Measurements from ENCODE around the gene KLK6. TPM values are rescaled to one million over a fixed set of nuclear protein-coding genes. Genes with fewer than 3 reads are reported as not detected.

Gene KLK6
- total RNA-seq, 1 experiment from 2014 or later = not detected

- Histone ChIP-seq H3K4me1 (ENCODE audit: control insufficient read depth, insufficient read depth, low read length) (no peaks in the 10 kb centered on the region), H3K36me3 (ENCODE audit: control insufficient read depth, insufficient read depth, low read length) (no peaks in the 10 kb centered on the region), H3K27me3 (ENCODE audit: control insufficient read depth, insufficient read depth, low read length) (no peaks in the 10 kb centered on the region), H3K4me3 (ENCODE audit: low read depth in 2 of 2, low read length in 2 of 2) (no peak overlapping the region), H3K27ac (ENCODE audit: low read length) (no peak overlapping the region), H3K9me3 (ENCODE audit: control insufficient read depth, insufficient read depth, low read depth, low read length) (no peaks in the 10 kb centered on the region)
- TF ChIP-seq TCF7L2 (IDR thresholded peaks at IDR 0.05; ENCODE audit: low read depth, low read length) (no peak), SIN3A (IDR thresholded peaks at IDR 0.05; ENCODE audit: borderline replicate concordance, insufficient read depth, low read depth, low read length) (no peak), POLR2AphosphoS5 (IDR thresholded peaks at IDR 0.05; ENCODE audit: low read depth, low read length) (no peak), CTCF (IDR thresholded peaks at IDR 0.05) (no peak), REST (IDR thresholded peaks at IDR 0.05; ENCODE audit: insufficient read depth in 1 of 2, low read depth in 2 of 2, low read length in 1 of 2) (no peak)
- in situ Hi-C loops (cut with HindIII; ENCODE audit: low pct_unique_long_range_greater_than_20kb, low sequenced_read_pairs) = no loop called here
- ATAC-seq (no peak), DNase-seq (ENCODE audit: low read depth, low spot score) (no peak)
- ChIA-PET CTCF (no interaction called here), POLR2A (no interaction called here)
- no TSS peak for BruUV-seq (replicated peaks)
- intact Hi-C loops (cut with micrococcal nuclease; ENCODE audit: unreplicated experiment) = no loop called here
Measured at GRCh38 chr19:50998686-50999085, 29.3 kb upstream of the KLK6 start.

- H3K4me1 ChIP-seq (ENCODE audit: control insufficient read depth, insufficient read depth, low read length) = no peaks in the 10 kb centered on the region
- H3K36me3 ChIP-seq (ENCODE audit: control insufficient read depth, insufficient read depth, low read length) = no peaks in the 10 kb centered on the region
- ChIA-PET POLR2A (no interaction called here), CTCF (no interaction called here)
- intact Hi-C loops (cut with micrococcal nuclease; ENCODE audit: unreplicated experiment) (no loop called here), in situ Hi-C loops (cut with HindIII; ENCODE audit: low pct_unique_long_range_greater_than_20kb, low sequenced_read_pairs) (no loop called here)
- no peaks in the 10 kb centered on the region for H3K27me3 ChIP-seq (ENCODE audit: control insufficient read depth, insufficient read depth, low read length)
- no peaks in the 10 kb centered on the region for H3K9me3 ChIP-seq (ENCODE audit: control insufficient read depth, insufficient read depth, low read depth, low read length)
- no peak overlapping the region for H3K27ac ChIP-seq (ENCODE audit: low read length)
- DNase-seq (ENCODE audit: low read depth, low spot score) = no peak
- TF ChIP-seq POLR2AphosphoS5 (IDR thresholded peaks at IDR 0.05; ENCODE audit: low read depth, low read length) = no peak
- TF ChIP-seq REST (IDR thresholded peaks at IDR 0.05; ENCODE audit: insufficient read depth in 1 of 2, low read depth in 2 of 2, low read length in 1 of 2) = no peak
- no peak for TF ChIP-seq TCF7L2 (IDR thresholded peaks at IDR 0.05; ENCODE audit: low read depth, low read length)
- TF ChIP-seq SIN3A (IDR thresholded peaks at IDR 0.05; ENCODE audit: borderline replicate concordance, insufficient read depth, low read depth, low read length) = no peak
- no peak for TF ChIP-seq CTCF (IDR thresholded peaks at IDR 0.05)
- BruUV-seq (replicated peaks) = no TSS peak
- ATAC-seq = no peak
- H3K4me3 ChIP-seq (ENCODE audit: low read depth in 2 of 2, low read length in 2 of 2) = no peak overlapping the region
Measured at GRCh38 chr19:50998061-50998460, 28.7 kb upstream of the KLK6 start.

Data from Panc1 (cell line).